CD4-positive, alpha-beta T cell (primary cell): ENCODE measurements around the gene CCL11. TPM values are rescaled to one million over a fixed set of nuclear protein-coding genes. Genes with fewer than 3 reads are reported as not detected.

ENCODE experiments used
- ATAC-seq: fragments of 200-7000 bp; cut with Tn5 transposase; one replicate; pipeline ENCODE4 v1.10.0; 2022; ENCODE audit warnings: mild to moderate bottlenecking; ENCODE audit not compliant: poor library complexity
- CTCF ChIA-PET: fragments of 350-600 bp; sonication (Branson Sonifier 250); formaldehyde crosslinking; loops from one replicate; lab custom pipeline; 2021; ENCODE audit warnings: antibody characterized with exemption, inconsistent platforms; lab: Charles Lee
- POLR2A ChIA-PET: fragments of 350-600 bp; sonication (Branson Sonifier 250); formaldehyde crosslinking; loops from one replicate; lab custom pipeline; 2021; ENCODE audit warnings: antibody characterized with exemption, inconsistent platforms; lab: Charles Lee
- DNase-seq, 14 experiments: peaks; one replicate each; pipeline ENCODE4 v3.0.0-alpha.2; 2013 to 2020; ENCODE audit warnings: mixed read lengths in 2 of 14
- H3K27ac ChIP-seq, 2 donors: one replicate each; pipeline versions ENCODE4 v1.5.1 to v1.7.0; 2013; ENCODE audit warnings: low read length in 2 of 2, low read depth in 1 of 2, mild to moderate bottlenecking in 1 of 2
- H3K27me3 ChIP-seq, 2 experiments: 1 replicate in 1 of 2; 2 replicates in 1 of 2; pipeline versions ENCODE4 v1.6.1 to v1.7.0; 2013; ENCODE audit warnings: low read length in 2 of 2, control low read depth in 1 of 2, mild to moderate bottlenecking in 1 of 2, moderate library complexity in 1 of 2; ENCODE audit not compliant: insufficient read depth in 2 of 2, control insufficient read depth in 1 of 2
- H3K36me3 ChIP-seq: one replicate; pipeline ENCODE4 v1.6.1; 2013; ENCODE audit warnings: low read length, control low read depth; ENCODE audit not compliant: insufficient read depth
- H3K4me1 ChIP-seq: one replicate; pipeline ENCODE4 v1.6.1; 2013; ENCODE audit warnings: low read length, control low read depth; ENCODE audit not compliant: insufficient read depth
- H3K4me3 ChIP-seq: one replicate; pipeline ENCODE4 v1.5.1; 2013; ENCODE audit warnings: mild to moderate bottlenecking, low read length, moderate library complexity
- H3K9me3 ChIP-seq, 2 experiments: 1 replicate in 1 of 2; 2 replicates in 1 of 2; pipeline versions ENCODE4 v1.6.1 to v1.7.0; 2013; ENCODE audit warnings: low read length in 2 of 2, mild to moderate bottlenecking in 2 of 2, control low read depth in 1 of 2, moderate library complexity in 1 of 2; ENCODE audit not compliant: control insufficient read depth in 1 of 2, insufficient read depth in 1 of 2
- H3K27ac Mint-ChIP-seq: one replicate; pipeline ENCODE4 v1.8.0; 2020; ENCODE audit warnings: mixed read lengths
- H3K27me3 Mint-ChIP-seq: one replicate; pipeline ENCODE4 v1.8.0; 2021; ENCODE audit warnings: mixed read lengths
- H3K36me3 Mint-ChIP-seq: one replicate; pipeline ENCODE4 v1.8.0; 2021; ENCODE audit warnings: low read depth, mixed read lengths
- H3K4me1 Mint-ChIP-seq: one replicate; pipeline ENCODE4 v1.8.0; 2021; ENCODE audit warnings: low read depth, mixed read lengths
- H3K4me3 Mint-ChIP-seq: one replicate; pipeline ENCODE4 v1.8.0; 2020; ENCODE audit warnings: mild to moderate bottlenecking, mixed read lengths
- H3K9me3 Mint-ChIP-seq: one replicate; pipeline ENCODE4 v1.8.0; 2020; ENCODE audit warnings: mixed read lengths
- intact Hi-C, 2 experiments: fragments of 100-400 bp; cut with DNase I in 1 of 2; cut with micrococcal nuclease in 1 of 2; formaldehyde crosslinking; loops; one replicate each; pipeline versions ENCODE4 v1.15.1 to v1.9.0; 2023 to 2025; cut with DNase I, micrococcal nuclease
- total RNA-seq, 174 experiments: library from RNA in 2 of 174; stranded (reverse) in 2 of 174; gene quantifications; one replicate each; pipeline ENCODE4 v1.2.3 and lab custom pipeline; 2021 to 2026
- TF ChIP-seq, protein P1 (sequence below): fragments of 200-600 bp; IDR thresholded peaks from one replicate; pipeline ENCODE4 v1.8.0; 2022; ENCODE audit warnings: antibody characterized with exemption, mild to moderate bottlenecking

CCL11 gene
- total RNA-seq, 2 experiments from 2014 or later, result not detected

DNA sequence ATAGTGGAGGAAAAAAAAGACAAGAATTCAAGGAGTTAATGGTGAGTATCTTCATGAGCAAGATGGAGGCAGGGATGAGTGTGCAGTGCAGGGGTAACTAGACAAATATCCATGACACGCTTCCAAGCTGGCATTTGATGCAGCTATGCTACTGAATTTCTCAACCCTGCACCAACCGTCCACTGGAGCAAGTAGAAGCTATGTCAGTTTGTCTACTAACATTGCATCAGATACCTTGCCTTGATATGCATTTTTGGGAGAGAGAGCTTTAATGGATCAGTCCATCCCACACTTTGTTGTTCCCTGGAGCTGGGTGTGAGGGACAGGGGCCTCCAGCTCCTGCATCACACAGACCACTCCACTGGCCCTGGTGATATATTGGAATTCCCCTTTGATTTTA is 16.4 kb downstream of the CCL11 start:
- intact Hi-C loops, result no loop called here
- peaks cover 42% of the 10 kb centered on the region for H3K27me3 Mint-ChIP-seq
- ATAC-seq, result no peak
- POLR2A ChIA-PET, result no interaction called here
- Histone ChIP-seq H3K4me1 (no peaks in the 10 kb centered on the region), H3K27me3 (peaks cover 7 to 8% of the 10 kb centered on the region in 2 experiments), H3K36me3 (no peaks in the 10 kb centered on the region), H3K9me3 (no peaks in the 10 kb centered on the region), H3K4me3 (no peak overlapping the region), H3K27ac (no peak overlapping the region)
- DNase-seq, result no peak
- H3K9me3 Mint-ChIP-seq, result no peaks in the 10 kb centered on the region
- H3K27ac Mint-ChIP-seq, result no peak overlapping the region
- CTCF ChIA-PET, result no interaction called here
- TF ChIP-seq, protein P1, sequence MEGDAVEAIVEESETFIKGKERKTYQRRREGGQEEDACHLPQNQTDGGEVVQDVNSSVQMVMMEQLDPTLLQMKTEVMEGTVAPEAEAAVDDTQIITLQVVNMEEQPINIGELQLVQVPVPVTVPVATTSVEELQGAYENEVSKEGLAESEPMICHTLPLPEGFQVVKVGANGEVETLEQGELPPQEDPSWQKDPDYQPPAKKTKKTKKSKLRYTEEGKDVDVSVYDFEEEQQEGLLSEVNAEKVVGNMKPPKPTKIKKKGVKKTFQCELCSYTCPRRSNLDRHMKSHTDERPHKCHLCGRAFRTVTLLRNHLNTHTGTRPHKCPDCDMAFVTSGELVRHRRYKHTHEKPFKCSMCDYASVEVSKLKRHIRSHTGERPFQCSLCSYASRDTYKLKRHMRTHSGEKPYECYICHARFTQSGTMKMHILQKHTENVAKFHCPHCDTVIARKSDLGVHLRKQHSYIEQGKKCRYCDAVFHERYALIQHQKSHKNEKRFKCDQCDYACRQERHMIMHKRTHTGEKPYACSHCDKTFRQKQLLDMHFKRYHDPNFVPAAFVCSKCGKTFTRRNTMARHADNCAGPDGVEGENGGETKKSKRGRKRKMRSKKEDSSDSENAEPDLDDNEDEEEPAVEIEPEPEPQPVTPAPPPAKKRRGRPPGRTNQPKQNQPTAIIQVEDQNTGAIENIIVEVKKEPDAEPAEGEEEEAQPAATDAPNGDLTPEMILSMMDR, result no peak
- H3K4me1 Mint-ChIP-seq, result no peaks in the 10 kb centered on the region
- no peaks in the 10 kb centered on the region for H3K36me3 Mint-ChIP-seq
- no peak overlapping the region for H3K4me3 Mint-ChIP-seq

DNA sequence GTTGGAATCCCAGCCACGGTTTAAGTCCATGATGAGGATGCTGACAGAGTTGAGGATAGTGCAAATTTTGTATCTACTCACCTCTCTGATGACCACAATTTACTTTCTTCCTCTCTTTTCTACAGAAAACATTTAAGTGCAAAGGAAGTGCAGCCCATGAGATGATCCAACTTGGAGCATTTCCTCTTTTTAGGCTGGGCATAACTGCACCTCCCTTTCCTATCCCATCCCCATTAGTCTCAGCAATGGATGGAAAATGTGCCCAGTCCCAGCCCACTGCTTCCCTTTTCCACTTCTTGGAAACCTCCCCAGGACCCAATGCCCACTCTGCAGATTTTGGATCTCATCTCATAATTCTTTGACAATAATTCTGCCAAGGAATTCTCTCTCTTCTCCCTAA is 17.1 kb downstream of the CCL11 start:
- Histone ChIP-seq H3K27me3 (peaks cover 7 to 11% of the 10 kb centered on the region in 2 experiments), H3K9me3 (no peaks in the 10 kb centered on the region), H3K36me3 (no peaks in the 10 kb centered on the region), H3K27ac (no peak overlapping the region), H3K4me3 (no peak overlapping the region), H3K4me1 (no peaks in the 10 kb centered on the region)
- ChIA-PET CTCF (no interaction called here), POLR2A (no interaction called here)
- intact Hi-C loops, result no loop called here
- Mint-ChIP-seq H3K4me3 (no peak overlapping the region), H3K9me3 (no peaks in the 10 kb centered on the region), H3K27me3 (peaks cover 46% of the 10 kb centered on the region), H3K4me1 (no peaks in the 10 kb centered on the region), H3K36me3 (no peaks in the 10 kb centered on the region), H3K27ac (no peak overlapping the region)
- ATAC-seq, result no peak
- no peak for DNase-seq
- TF ChIP-seq, protein P1, result no peak

DNA sequence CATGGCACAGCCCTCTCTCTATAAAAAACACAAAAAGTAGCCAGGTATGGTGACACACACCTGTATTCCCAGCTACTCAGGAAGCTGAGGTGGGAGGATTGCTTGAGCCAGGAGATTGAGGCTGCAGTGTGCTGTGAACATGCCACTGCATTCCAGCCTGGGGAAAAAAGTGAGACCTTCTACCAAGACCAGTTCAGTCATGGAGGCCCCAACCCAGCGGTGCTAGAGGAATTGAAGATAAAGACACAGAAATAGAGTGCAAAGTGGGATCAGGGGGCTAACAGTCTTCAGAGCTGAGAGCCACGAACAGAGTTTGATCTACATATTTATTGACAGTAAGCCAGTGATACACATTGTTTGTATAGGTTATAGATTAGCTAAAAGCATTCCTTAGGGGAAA is 18.1 kb downstream of the CCL11 start:
- no peak for ATAC-seq

More for the DNA sequence above, 18.1 kb downstream of the CCL11 start:
- Histone ChIP-seq H3K27me3 (peaks cover 4 to 12% of the 10 kb centered on the region in 2 experiments), H3K36me3 (no peaks in the 10 kb centered on the region), H3K9me3 (no peaks in the 10 kb centered on the region), H3K27ac (no peak overlapping the region), H3K4me1 (no peaks in the 10 kb centered on the region), H3K4me3 (no peak overlapping the region)
- H3K27me3 Mint-ChIP-seq, result peaks cover 43% of the 10 kb centered on the region
- no peaks in the 10 kb centered on the region for H3K4me1 Mint-ChIP-seq
- H3K9me3 Mint-ChIP-seq, result no peaks in the 10 kb centered on the region
- no peak for DNase-seq
- intact Hi-C loops, result no loop called here
- H3K36me3 Mint-ChIP-seq, result no peaks in the 10 kb centered on the region
- POLR2A ChIA-PET, result no interaction called here
- TF ChIP-seq, protein P1, result no peak
- H3K4me3 Mint-ChIP-seq, result no peak overlapping the region
- no peak overlapping the region for H3K27ac Mint-ChIP-seq
- CTCF ChIA-PET, result no interaction called here
